HepG2 (cell line): ENCODE data around the gene RAB34. TPM values are rescaled to one million over a fixed set of nuclear protein-coding genes. Genes with fewer than 3 reads are reported as not detected.

Experiments
- ATAC-seq: fragments of 200-7000 bp; cut with Tn5 transposase; 3 replicates; pipeline ENCODE4 v1.9.1; 2020; ENCODE audit warnings: mild to moderate bottlenecking, moderate library complexity
- BruUV-seq: library from RNA; stranded (reverse); fragments of 400-500 nt; replicated peaks from 2 replicates; lab custom pipeline; 2021; lab: Mats Ljungman, UMichigan
- CTCF ChIA-PET: fragments of 300-600 bp; formaldehyde crosslinking; extraction: SDS; loops from one replicate; lab custom pipeline; 2021; ENCODE audit warnings: low total read pairs, inconsistent platforms, low intra/inter-chr PET ratio; lab: Yijun Ruan, JAX
- POLR2A ChIA-PET: fragments of 350-600 bp; sonication (Branson Sonifier 250); formaldehyde crosslinking; loops from one replicate; lab custom pipeline; 2020; ENCODE audit warnings: antibody characterized with exemption, inconsistent platforms; lab: Yijun Ruan, JAX
- DNase-seq: peaks from one replicate; pipeline ENCODE4 v3.0.0-alpha.2; 2015; ENCODE audit warnings: low spot score
- FAIRE-seq: peaks from 3 replicates; lab custom pipeline; 2011; peaks lifted over from hg19 to GRCh38; lab: Jason Lieb, UNC
- H2AFZ ChIP-seq: one replicate; pipeline ENCODE4 v1.6.1; 2011; ENCODE audit warnings: low read length, inconsistent platforms
- H3K27ac ChIP-seq: fragments of 300-600 bp; 3 replicates; pipeline ENCODE4 v1.8.0; 2011; ENCODE audit warnings: mixed run types, mild to moderate bottlenecking, mixed read lengths, low read length, inconsistent platforms; ENCODE audit not compliant: insufficient read depth; ENCODE audit errors: extremely low read length
- H3K27me3 ChIP-seq, 2 experiments: fragments of 200-600 bp in 1 of 2; 2 replicates in 1 of 2; 3 replicates in 1 of 2; pipeline versions ENCODE4 v1.6.0 to v1.8.0; 2011; ENCODE audit warnings: low read length in 2 of 2, mild to moderate bottlenecking in 2 of 2, moderate library complexity in 2 of 2, inconsistent platforms in 1 of 2; ENCODE audit not compliant: insufficient read depth in 2 of 2, control insufficient read depth in 1 of 2
- H3K36me3 ChIP-seq, 2 experiments: fragments of 200-600 bp in 1 of 2; replicated peaks in 1 of 2; 2 replicates in 1 of 2; 3 replicates in 1 of 2; pipeline versions ENCODE4 v1.5.1 to v1.8.0; 2011; ENCODE audit warnings: low read length in 2 of 2, inconsistent platforms in 1 of 2; ENCODE audit not compliant: insufficient read depth in 2 of 2, control insufficient read depth in 1 of 2
- H3K4me1 ChIP-seq: 2 replicates; pipeline ENCODE4 v1.5.1; 2012; ENCODE audit warnings: low read length, inconsistent platforms; ENCODE audit not compliant: insufficient read depth
- H3K4me2 ChIP-seq: 2 replicates; pipeline ENCODE4 v1.6.0; 2011; ENCODE audit warnings: low read depth, low read length, inconsistent platforms
- H3K4me3 ChIP-seq, 3 experiments: fragments of 200-600 bp in 1 of 3; sonication (generic), shearing (Covaris generic) in 1 of 3; replicated peaks in 1 of 3; 2 replicates each; pipeline ENCODE4 v1.5.1; 2011 to 2016; ENCODE audit warnings: low read length in 3 of 3, inconsistent platforms in 2 of 3, low read depth in 2 of 3, mild to moderate bottlenecking in 2 of 3, control low read depth in 1 of 3, mixed read lengths in 1 of 3; ENCODE audit not compliant: insufficient read depth in 1 of 3
- H3K79me2 ChIP-seq: one replicate; pipeline ENCODE4 v1.6.1; 2011; ENCODE audit warnings: low read length, inconsistent platforms; ENCODE audit not compliant: insufficient read depth
- H3K9ac ChIP-seq: 2 replicates; pipeline ENCODE4 v1.6.0; 2011; ENCODE audit warnings: mild to moderate bottlenecking, low read depth, low read length, inconsistent platforms; ENCODE audit not compliant: insufficient read depth
- H3K9me3 ChIP-seq: 2 replicates; pipeline ENCODE4 v1.5.1; 2012; ENCODE audit warnings: mild to moderate bottlenecking, low read length
- H4K20me1 ChIP-seq: 2 replicates; pipeline ENCODE4 v1.6.0; 2011; ENCODE audit warnings: inconsistent platforms, mild to moderate bottlenecking, low read length, moderate library complexity; ENCODE audit not compliant: insufficient read depth
- FLYWCH1 ChIP-seq: sonication (generic); formaldehyde crosslinking; IDR thresholded peaks from 2 replicates; pipeline ENCODE4 v1.8.1; 2023; ENCODE audit warnings: mild to moderate bottlenecking, missing genetic modification reagents
- GATAD1 ChIP-seq: IDR thresholded peaks from 2 replicates; pipeline ENCODE4 v1.6.1; 2016; ENCODE audit warnings: missing genetic modification reagents, missing compliant biosample characterization
- HNF1B ChIP-seq: sonication (generic); formaldehyde crosslinking; IDR thresholded peaks from 2 replicates; pipeline ENCODE4 v1.5.1; 2020; ENCODE audit warnings: mild to moderate bottlenecking, moderate library complexity, missing genetic modification reagents
- PHF21A ChIP-seq: sonication (generic); formaldehyde crosslinking; IDR thresholded peaks from 2 replicates; pipeline ENCODE4 v1.5.0; 2020; ENCODE audit warnings: mild to moderate bottlenecking, missing genetic modification reagents
- THAP7 ChIP-seq: sonication (generic); formaldehyde crosslinking; IDR thresholded peaks from 2 replicates; pipeline ENCODE4 v1.8.1; 2023; ENCODE audit warnings: mild to moderate bottlenecking, missing genetic modification reagents
- YEATS4 ChIP-seq: sonication (generic); formaldehyde crosslinking; IDR thresholded peaks from 2 replicates; pipeline ENCODE4 v1.4.0; 2020; ENCODE audit warnings: missing genetic modification reagents, borderline replicate concordance
- ZHX2 ChIP-seq, 2 experiments: sonication (generic) in 1 of 2; formaldehyde crosslinking in 1 of 2; IDR thresholded peaks; 2 replicates each; pipeline versions ENCODE4 v1.6.1 to v1.9.0; 2014 to 2022; ENCODE audit warnings: antibody characterized with exemption in 1 of 2, borderline replicate concordance in 1 of 2, inconsistent platforms in 1 of 2, low read depth in 1 of 2, missing genetic modification reagents in 1 of 2
- ZNF224 ChIP-seq: sonication (generic); formaldehyde crosslinking; IDR thresholded peaks from 2 replicates; pipeline ENCODE4 v1.5.0; 2020; ENCODE audit warnings: mild to moderate bottlenecking, missing genetic modification reagents
- ZNF253 ChIP-seq: sonication (generic); formaldehyde crosslinking; IDR thresholded peaks from 2 replicates; pipeline ENCODE4 v1.8.0; 2022; ENCODE audit warnings: mild to moderate bottlenecking, missing genetic modification reagents, borderline replicate concordance
- ZNF737 ChIP-seq: sonication (generic); formaldehyde crosslinking; IDR thresholded peaks from 2 replicates; pipeline ENCODE4 v1.5.0; 2020; ENCODE audit warnings: missing genetic modification reagents, mild to moderate bottlenecking, borderline replicate concordance
- WGBS: methylation state at CpG from one replicate; pipeline ENCODE4 v1.1.6; 2017; ENCODE audit warnings: low lambda C conversion rate; 5-methylcytosine and 5-hydroxymethylcytosine counted together
- in situ Hi-C: cut with HindIII; loops from 2 replicates; pipeline ENCODE4 v1.10.0; 2017; ENCODE audit warnings: low pct_unique_long_range_greater_than_20kb; ENCODE audit not compliant: extremely low pct_ligation_motif_present
- intact Hi-C: fragments of 100-400 bp; cut with micrococcal nuclease; formaldehyde crosslinking; loops from one replicate; pipeline ENCODE4 v1.10.0; 2022; ENCODE audit not compliant: unreplicated experiment
- polyA plus RNA-seq, 8 experiments: library from polyadenylated mRNA; depleted of rRNA in 3 of 8; stranded (reverse) in 7 of 8; unstranded in 1 of 8; fragments of >200 nt; fragmentation: Illumina TruSeq in 4 of 8; extraction: Trizol in 4 of 8; gene quantifications; 2 replicates each; pipeline versions ENCODE4 v1.2.1 to v1.2.3, GENCODE V29; 2011 to 2016; ENCODE audit warnings: low read depth in 4 of 8, missing spikeins in 1 of 8, mixed read lengths in 1 of 8; ENCODE audit not compliant: insufficient read depth in 1 of 8
- total RNA-seq, 5 experiments: library from RNA; depleted of rRNA; stranded (reverse); fragments of >200 nt; fragmentation: Illumina TruSeq; extraction: Trizol; gene quantifications; 2 replicates each; pipeline ENCODE4 v1.2.3, GENCODE V29; 2016; ENCODE audit warnings: low read depth in 1 of 5

Gene RAB34
- total and polyA plus RNA-seq, 2 of the 13 experiments (the other 11 are each of a cell fraction or from before 2014, with no cell fraction given): 0.49 TPM; not detected in 1

GRCh38 chr17:28720247-28720996 is 2.8 kb upstream of the RAB34 start:
- Histone ChIP-seq H3K36me3 (peaks cover 8 to 38% of the 10 kb centered on the region in 2 experiments; a peak in 4 of 5 replicates), H4K20me1 (peaks cover 42% of the 10 kb centered on the region), H3K4me3 (peak overlapping the region; percentile 81 to 97 (median 96)), H3K27me3 (peaks cover 2 to 3% of the 10 kb centered on the region in 2 experiments; a peak in 3 of 5 replicates), H2AFZ (no peak overlapping the region), H3K9me3 (no peaks in the 10 kb centered on the region), H3K27ac (peak overlapping the region; percentile 89), H3K4me1 (peaks cover 56% of the 10 kb centered on the region), H3K4me2 (peak overlapping the region; percentile 96), H3K79me2 (peaks cover 40% of the 10 kb centered on the region), H3K9ac (peak overlapping the region; percentile 98)
- ChIA-PET CTCF (interaction anchor here (1.4 kb wide), 1 partner anchor 35 kb away, joined by 4 read pairs; no protein-coding TSS in a partner anchor), POLR2A (interaction anchor here (0.6 to 4.2 kb wide), 26 partner anchors 8 to 458 kb away, joined by 3 to 220 read pairs (median 8); partner anchors contain the start of genes BLTP2, FAM222B, NEK8 and PHF12)
- no peak for ATAC-seq
- intact Hi-C loops (loop anchor here (5.0 kb wide), 1 partner anchor 73 kb away; the partner anchor contains the start of gene BLTP2), in situ Hi-C loops (no loop called here)
- WGBS: 1% methylated on average over 20 of the region's 30 CpGs
- BruUV-seq: TSS peak; percentile 85
- FAIRE-seq: no peak
- DNase-seq: no peak
- no peak for TF ChIP-seq THAP7 (CRISPR knock-in tag)
- TF ChIP-seq PHF21A: 0 out of 2 replicates have a peak, but pooled peaks have one; percentile 4
- TF ChIP-seq GATAD1 (CRISPR knock-in tag): 0 out of 2 replicates have a peak, but pooled peaks have one; percentile 6
- 0 out of 2 replicates have a peak, but pooled peaks have one; percentile 68 for TF ChIP-seq FLYWCH1 (CRISPR knock-in tag)
- 0 out of 2 replicates have a peak, but pooled peaks have one; percentile 0 for TF ChIP-seq YEATS4 (CRISPR knock-in tag)
- TF ChIP-seq ZNF737 (CRISPR knock-in tag): peak; percentile 69; the same call in 1 of the 2 replicates
- TF ChIP-seq HNF1B: 0 out of 2 replicates have a peak, but pooled peaks have one; percentile 4
- no peak for TF ChIP-seq ZHX2 (IDR thresholded peaks at IDR 0.05; ENCODE audit: low read depth)
- 0 out of 2 replicates have a peak, but pooled peaks have one; percentile 0 for TF ChIP-seq ZHX2 (CRISPR knock-in tag; IDR thresholded peaks at IDR 0.05; ENCODE audit: borderline replicate concordance)
- no peak for TF ChIP-seq ZNF224 (CRISPR knock-in tag)
- TF ChIP-seq ZNF253 (CRISPR knock-in tag): 0 out of 2 replicates have a peak, but pooled peaks have one; percentile 7
